Measurements from ENCODE around the gene PTS.
"Not testable (repeated sequence)": the region's sequence is repeated elsewhere in the genome, so short reads cannot be mapped to it uniquely, and the experiment has no call there.

PTS gene

GRCh38 chr11:112226062-112226830 is at the start of gene PTS:
PTS (plus strand) TSS chr11:112226428; CDS start chr11:112226444, 16 bp downstream.
- peak; percentile 84 for DNase-seq (ENCODE audit: low spot score)

- no peak for DNase-seq (ENCODE audit: low spot score)
Measured at GRCh38 chr11:112177589-112177988, 48.6 kb upstream of the PTS start.

- no peak for DNase-seq (ENCODE audit: low spot score)
Measured at GRCh38 chr11:112178428-112178827, 47.8 kb upstream of the PTS start.

GRCh38 chr11:112178936-112179335 is 47.3 kb upstream of the PTS start:
- no peak for DNase-seq (ENCODE audit: low spot score)

- no peak for DNase-seq (ENCODE audit: low spot score)
Measured at GRCh38 chr11:112179601-112180000, 46.6 kb upstream of the PTS start.

GRCh38 chr11:112182867-112183266 is 43.4 kb upstream of the PTS start:
- no peak for DNase-seq (ENCODE audit: low spot score)

GRCh38 chr11:112185883-112186282 is 40.3 kb upstream of the PTS start:
- DNase-seq (ENCODE audit: low spot score) = no peak

GRCh38 chr11:112186304-112186703 is 39.9 kb upstream of the PTS start:
- DNase-seq (ENCODE audit: low spot score) = no peak

GRCh38 chr11:112195113-112195512 is 31.1 kb upstream of the PTS start:
- DNase-seq (ENCODE audit: low spot score) = not testable (repeated sequence)

- DNase-seq (ENCODE audit: low spot score) = no peak
Measured at GRCh38 chr11:112195951-112196351, 30.3 kb upstream of the PTS start.

GRCh38 chr11:112196519-112197087 is 29.6 kb upstream of the PTS start:
- no peak for DNase-seq (ENCODE audit: low spot score)

GRCh38 chr11:112199101-112199500 is 27.1 kb upstream of the PTS start:
- DNase-seq (ENCODE audit: low spot score) = not testable (repeated sequence)

GRCh38 chr11:112200252-112200651 is 26.0 kb upstream of the PTS start:
- DNase-seq (ENCODE audit: low spot score) = no peak

- no peak for DNase-seq (ENCODE audit: low spot score)
Measured at GRCh38 chr11:112206071-112206470, 20.2 kb upstream of the PTS start.

GRCh38 chr11:112210890-112211289 is 15.3 kb upstream of the PTS start:
- no peak for DNase-seq (ENCODE audit: low spot score)

GRCh38 chr11:112211536-112211935 is 14.7 kb upstream of the PTS start:
- no peak for DNase-seq (ENCODE audit: low spot score)

- DNase-seq (ENCODE audit: low spot score) = no peak
Measured at GRCh38 chr11:112212290-112212689, 13.9 kb upstream of the PTS start.

GRCh38 chr11:112212710-112213109 is 13.5 kb upstream of the PTS start:
- no peak for DNase-seq (ENCODE audit: low spot score)

GRCh38 chr11:112213753-112214152 is 12.5 kb upstream of the PTS start:
- DNase-seq (ENCODE audit: low spot score) = no peak

GRCh38 chr11:112215621-112216020 is 10.6 kb upstream of the PTS start:
- no peak for DNase-seq (ENCODE audit: low spot score)

- no peak for DNase-seq (ENCODE audit: low spot score)
Measured at GRCh38 chr11:112216561-112217105, 9.6 kb upstream of the PTS start.

- peak; percentile 71 for DNase-seq (ENCODE audit: low spot score)
Measured at GRCh38 chr11:112219476-112220232, 6.6 kb upstream of the PTS start.
